ENCODE measurements around the gene SPRY2. TPM values are rescaled to one million over a fixed set of nuclear protein-coding genes. Genes with fewer than 3 reads are reported as not detected.

Gene SPRY2
- total and polyA plus RNA-seq, 2 of the 8 experiments (the other 6 are each of a cell fraction or from before 2014, with no cell fraction given): 37.7 to 37.9 TPM

- CTCF ChIA-PET (ENCODE audit: partially characterized antibody): interaction anchor here (0.6 to 2.5 kb wide), 7 partner anchors 17 to 1865 kb away, joined by 3 to 13 read pairs (median 4); no protein-coding TSS in a partner anchor
- no peak overlapping the region for H2BK15ac ChIP-seq (ENCODE audit: low read length)
- no peak overlapping the region for H3K23ac ChIP-seq (ENCODE audit: insufficient read length)
- peak overlapping the region; percentile 73 to 100 (median 92) for H3K4me3 ChIP-seq (ENCODE audit: extremely low read depth in 1 of 4, insufficient read depth in 2 of 4, low read depth in 3 of 4, low read length in 4 of 4)
- TF ChIP-seq SIN3A (conservative IDR thresholded peaks at IDR 0.05 in 1 of 2, IDR thresholded peaks at IDR 0.05 in 1 of 2; ENCODE audit: low read depth in 1 of 2, low read length in 2 of 2): 0 out of 4 replicates have a peak, but pooled peaks of 1 of the 2 experiments have one; percentile 19
- TF ChIP-seq TEAD4 (IDR thresholded peaks at IDR 0.05; ENCODE audit: low read depth, low read length): no peak
- 0 out of 2 replicates have a peak, but pooled peaks have one; percentile 1 for TF ChIP-seq TAF1 (IDR thresholded peaks at IDR 0.05; ENCODE audit: low read depth, low read length)
- TF ChIP-seq CEBPB (IDR thresholded peaks at IDR 0.05; ENCODE audit: low read depth, low read length): no peak
- H4K91ac ChIP-seq (replicated peaks; ENCODE audit: insufficient read length, low read length): no peak overlapping the region
- peaks cover 24 to 25% of the 10 kb centered on the region in 2 experiments for H4K20me1 ChIP-seq (replicated peaks in 1 of 2; ENCODE audit: control insufficient read depth in 1 of 2, insufficient read depth in 2 of 2, low read length in 2 of 2)
- 0% methylated on average over 8 of the region's 8 CpGs; no CpG with 5 or more reads in 1 of the 2 experiments for WGBS, 2 experiments (ENCODE audit: extremely low coverage in 1 of 2, insufficient coverage in 1 of 2, insufficient read length in 1 of 2, insufficient replicate concordance in 2 of 2, low coverage in 1 of 2, low lambda C conversion rate in 2 of 2, missing lambda C conversion rate in 1 of 2)
- POLR2A ChIA-PET (ENCODE audit: partially characterized antibody): interaction anchor here (0.5 to 1.8 kb wide), 14 partner anchors 15 to 678 kb away, joined by 3 to 6 read pairs (median 3); no protein-coding TSS in a partner anchor
- H2BK20ac ChIP-seq (ENCODE audit: low read length): no peak overlapping the region
- DNase-seq (ENCODE audit: low read depth in 1 of 2, low spot score in 2 of 2) (no peak), FAIRE-seq (no peak)
- H3K18ac ChIP-seq (ENCODE audit: extremely low read depth, low read length): peak overlapping the region; percentile 98; the same call in 1 of the 2 replicates
- H3K4me2 ChIP-seq (ENCODE audit: insufficient read depth in 1 of 2, low read depth in 2 of 2, low read length in 2 of 2): peak overlapping the region; percentile 70 to 74
- H2BK12ac ChIP-seq (ENCODE audit: low read depth, low read length): no peak overlapping the region
- no peak overlapping the region for H3K14ac ChIP-seq (ENCODE audit: insufficient read length)
- no peak overlapping the region for H3K4ac ChIP-seq (replicated peaks; ENCODE audit: insufficient read length, low read depth, low read length)
- H3K27me3 ChIP-seq (replicated peaks in 1 of 4; ENCODE audit: control insufficient read depth in 3 of 4, extremely low read depth in 1 of 4, insufficient read depth in 3 of 4, low read length in 3 of 4): peaks cover 0 to 2% (median 0%) of the 10 kb centered on the region in 4 experiments; a peak in 1 of 7 replicates
- H3K23me2 ChIP-seq (ENCODE audit: low read depth, low read length): peaks cover 10% of the 10 kb centered on the region
- peaks cover 3 to 30% (median 14%) of the 10 kb centered on the region in 4 experiments; a peak in 6 of 8 replicates for H3K36me3 ChIP-seq (ENCODE audit: control insufficient read depth in 2 of 4, insufficient read depth in 4 of 4, low read length in 3 of 4)
- no peaks in the 10 kb centered on the region for H3K9me3 ChIP-seq (ENCODE audit: insufficient read depth in 2 of 2, low read depth in 1 of 2, low read length in 1 of 2)
- H3K56ac ChIP-seq (replicated peaks; ENCODE audit: insufficient read length, low read depth, low read length): peak overlapping the region; percentile 77
- no peak overlapping the region for H4K8ac ChIP-seq (ENCODE audit: extremely low read depth, insufficient read depth, low read length)
- H3K27ac ChIP-seq (ENCODE audit: low read depth, low read length): no peak overlapping the region
- 0 out of 2 replicates have a peak, but pooled peaks cover 4% of the 10 kb centered on the region for H3K79me1 ChIP-seq (ENCODE audit: low read depth, low read length)
- H4K5ac ChIP-seq (ENCODE audit: insufficient read length, low read depth, low read length): no peak overlapping the region
- H2BK5ac ChIP-seq (ENCODE audit: low read depth, low read length): peak overlapping the region; percentile 85
- peaks cover 41 to 62% of the 10 kb centered on the region in 2 experiments for H3K79me2 ChIP-seq (ENCODE audit: control insufficient read depth in 1 of 2, insufficient read depth in 2 of 2, low read length in 2 of 2)
- H2AFZ ChIP-seq (ENCODE audit: low read length): no peak overlapping the region
- no peak overlapping the region for H2AK5ac ChIP-seq (ENCODE audit: low read depth, low read length)
- no peak overlapping the region for H2BK120ac ChIP-seq (replicated peaks; ENCODE audit: low read depth, low read length)
- peak overlapping the region; percentile 65 to 92 (median 84) for H3K9ac ChIP-seq (replicated peaks in 1 of 4; ENCODE audit: extremely low read depth in 1 of 4, low read depth in 3 of 4, low read length in 3 of 4)
- H3K4me1 ChIP-seq (replicated peaks in 1 of 4; ENCODE audit: control insufficient read depth in 3 of 4, insufficient read depth in 4 of 4, low read length in 3 of 4): peaks cover 0 to 20% (median 10%) of the 10 kb centered on the region in 4 experiments; a peak in 6 of 7 replicates
These were observed 1.4 kb downstream of the SPRY2 start for GRCh38 chr13:80339563-80339911.

All from H1 (cell line).